Activated CD8-positive, alpha-beta memory T cell treated with anti-CD3 and anti-CD28 coated beads for 36 hours (primary cell): ENCODE measurements around the gene ADAMTSL1. TPM values are rescaled to one million over a fixed set of nuclear protein-coding genes. Genes with fewer than 3 reads are reported as not detected.

Experiments used
- CTCF ChIA-PET: fragments of 350-600 bp; sonication (Branson Sonifier 250); formaldehyde crosslinking; loops from one replicate; lab custom pipeline; 2021; ENCODE audit warnings: antibody characterized with exemption; lab: Charles Lee
- POLR2A ChIA-PET: fragments of 350-600 bp; sonication (Branson Sonifier 250); formaldehyde crosslinking; loops from one replicate; lab custom pipeline; 2021; ENCODE audit warnings: antibody characterized with exemption; lab: Charles Lee
- total RNA-seq, 2 experiments: library from RNA; stranded (reverse); gene quantifications; one replicate each; pipeline ENCODE4 v1.2.3, GENCODE V29; 2021

The ADAMTSL1 gene
- total RNA-seq, 2 experiments from 2014 or later = not detected

- ChIA-PET CTCF (no interaction called here), POLR2A (no interaction called here)
Measured at GRCh38 chr9:18461496-18461895, 12.5 kb upstream of the ADAMTSL1 start.

- CTCF ChIA-PET = no interaction called here
- POLR2A ChIA-PET = no interaction called here
Measured at GRCh38 chr9:18463991-18464390, 10.0 kb upstream of the ADAMTSL1 start.

GRCh38 chr9:18466101-18466500 is 7.9 kb upstream of the ADAMTSL1 start:
- ChIA-PET CTCF (no interaction called here), POLR2A (no interaction called here)

GRCh38 chr9:18467696-18468095 is 6.3 kb upstream of the ADAMTSL1 start:
- POLR2A ChIA-PET = no interaction called here

GRCh38 chr9:18472435-18472834 is 1.5 kb upstream of the ADAMTSL1 start:
- ChIA-PET POLR2A (no interaction called here), CTCF (no interaction called here)

More at GRCh38 chr9:18467696-18468095, 6.3 kb upstream of the ADAMTSL1 start:
- CTCF ChIA-PET = no interaction called here

- CTCF ChIA-PET = no interaction called here
- POLR2A ChIA-PET = no interaction called here
Measured at GRCh38 chr9:18472841-18473251, 1.1 kb upstream of the ADAMTSL1 start.

- ChIA-PET POLR2A (no interaction called here), CTCF (no interaction called here)
Measured at GRCh38 chr9:18474783-18475182, 830 bp downstream of the ADAMTSL1 start.

GRCh38 chr9:18477121-18477660 is 3.2 kb downstream of the ADAMTSL1 start:
- POLR2A ChIA-PET = no interaction called here
- CTCF ChIA-PET = no interaction called here

- CTCF ChIA-PET = no interaction called here
- POLR2A ChIA-PET = no interaction called here
Measured at GRCh38 chr9:18477719-18478118, 3.8 kb downstream of the ADAMTSL1 start.

GRCh38 chr9:18478501-18479361 is 4.8 kb downstream of the ADAMTSL1 start:
- CTCF ChIA-PET = no interaction called here
- POLR2A ChIA-PET = no interaction called here

- CTCF ChIA-PET = no interaction called here
- POLR2A ChIA-PET = no interaction called here
Measured at GRCh38 chr9:18479405-18479804, 5.5 kb downstream of the ADAMTSL1 start.

GRCh38 chr9:18480662-18481093 is 6.7 kb downstream of the ADAMTSL1 start:
- ChIA-PET POLR2A (no interaction called here), CTCF (no interaction called here)

GRCh38 chr9:18482371-18482770 is 8.4 kb downstream of the ADAMTSL1 start:
- CTCF ChIA-PET = no interaction called here
- POLR2A ChIA-PET = no interaction called here

GRCh38 chr9:18485714-18486113 is 11.8 kb downstream of the ADAMTSL1 start:
- POLR2A ChIA-PET = no interaction called here
- CTCF ChIA-PET = no interaction called here

GRCh38 chr9:18487611-18488010 is 13.7 kb downstream of the ADAMTSL1 start:
- POLR2A ChIA-PET = no interaction called here
- CTCF ChIA-PET = no interaction called here

- POLR2A ChIA-PET = no interaction called here
- CTCF ChIA-PET = no interaction called here
Measured at GRCh38 chr9:18488886-18489285, 14.9 kb downstream of the ADAMTSL1 start.

- POLR2A ChIA-PET = no interaction called here
- CTCF ChIA-PET = no interaction called here
Measured at GRCh38 chr9:18489861-18490260, 15.9 kb downstream of the ADAMTSL1 start.

GRCh38 chr9:18490641-18491370 is 16.9 kb downstream of the ADAMTSL1 start:
- ChIA-PET CTCF (no interaction called here), POLR2A (no interaction called here)

- ChIA-PET POLR2A (no interaction called here), CTCF (no interaction called here)
Measured at GRCh38 chr9:18492612-18493011, 18.7 kb downstream of the ADAMTSL1 start.

- ChIA-PET POLR2A (no interaction called here), CTCF (no interaction called here)
Measured at GRCh38 chr9:18493451-18493993, 19.6 kb downstream of the ADAMTSL1 start.
